Cardiac septum (tissue), 1 donor: ENCODE measurements around the gene SP2. TPM values are rescaled to one million over a fixed set of nuclear protein-coding genes. Genes with fewer than 3 reads are reported as not detected.
A peak's percentile ranks its signal among the peaks of the same experiment; 100 is the strongest.
"Not testable (repeated sequence)": the region's sequence is repeated elsewhere in the genome, so short reads cannot be mapped to it uniquely, and the experiment has no call there.

ENCODE experiments used
- DNase-seq: peaks from one replicate; pipeline ENCODE4 v3.0.0-alpha.2; 2020; ENCODE audit warnings: low spot score
- intact Hi-C: fragments of 100-400 bp; cut with DNase I; formaldehyde crosslinking; loops from one replicate; pipeline ENCODE4 v1.14.0; 2022
- total RNA-seq: library from RNA; stranded (reverse); fragmentation: NEBNext Ultra II Directional; extraction: Animal tissue kit (Norgen Biotek cat#: 25700); gene quantifications from one replicate; pipeline ENCODE4 v1.2.1, GENCODE V29; 2021
- donor health status: DM: no; HTN: no; CAD: no.

Gene SP2
- total RNA-seq, 1 donor from 2014 or later = 16.3 TPM

- intact Hi-C loops = no loop called here
- no peak for DNase-seq
Measured at GRCh38 chr17:47914306-47914948, 18.4 kb downstream of the SP2 start.

DNA sequence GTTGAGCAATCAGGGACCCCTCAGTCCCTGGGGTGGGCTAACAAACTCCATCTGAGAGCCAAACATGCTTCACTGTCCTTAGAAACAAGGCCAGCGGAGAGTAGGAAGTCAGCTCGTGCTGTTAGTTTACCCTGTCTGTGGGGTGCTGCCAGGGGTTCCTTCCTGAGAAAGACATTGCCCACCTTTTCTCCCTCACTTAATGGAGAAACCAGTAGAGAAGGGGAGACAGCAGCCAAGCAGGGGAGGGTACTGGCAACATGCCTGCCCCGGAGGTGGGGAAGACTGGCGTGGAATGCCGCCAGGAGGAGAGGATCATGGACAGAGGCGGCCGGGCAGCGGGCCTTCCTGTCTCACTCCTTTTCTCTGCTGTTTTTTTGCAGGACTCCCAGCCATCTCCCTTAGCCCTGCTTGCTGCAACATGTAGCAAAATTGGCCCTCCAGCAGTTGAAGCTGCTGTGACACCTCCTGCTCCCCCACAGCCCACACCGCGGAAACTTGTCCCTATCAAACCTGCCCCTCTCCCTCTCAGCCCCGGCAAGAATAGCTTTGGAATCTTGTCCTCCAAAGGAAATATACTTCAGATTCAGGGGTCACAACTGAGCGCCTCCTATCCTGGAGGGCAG is 19.9 kb downstream of the SP2 start:
- DNase-seq = no peak
- intact Hi-C loops = no loop called here

GRCh38 chr17:47916489-47917208 is 20.6 kb downstream of the SP2 start:
- no peak for DNase-seq
- intact Hi-C loops = no loop called here

DNA sequence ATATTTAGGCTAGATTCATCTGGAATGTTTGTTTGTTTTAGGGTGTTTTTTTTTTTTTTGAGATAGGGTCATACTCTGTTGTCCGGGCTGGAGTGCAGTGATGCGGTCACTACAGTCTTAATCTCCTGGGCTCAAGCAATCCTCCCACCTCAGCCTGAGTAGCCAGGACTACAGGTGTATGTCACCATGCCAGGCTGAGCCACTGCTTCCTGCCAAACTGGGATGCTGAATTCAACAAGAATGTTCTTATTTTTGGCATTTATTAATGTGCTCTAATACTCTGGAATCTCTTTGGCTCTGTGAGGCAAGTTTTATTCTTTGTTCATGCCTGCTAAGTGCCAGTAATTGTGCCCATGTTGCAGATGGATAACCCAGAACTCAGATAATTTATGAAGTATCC is 21.5 kb downstream of the SP2 start:
- intact Hi-C loops = no loop called here
- DNase-seq = no peak

GRCh38 chr17:47918006-47918405 is 22.0 kb downstream of the SP2 start:
- intact Hi-C loops = no loop called here

DNA sequence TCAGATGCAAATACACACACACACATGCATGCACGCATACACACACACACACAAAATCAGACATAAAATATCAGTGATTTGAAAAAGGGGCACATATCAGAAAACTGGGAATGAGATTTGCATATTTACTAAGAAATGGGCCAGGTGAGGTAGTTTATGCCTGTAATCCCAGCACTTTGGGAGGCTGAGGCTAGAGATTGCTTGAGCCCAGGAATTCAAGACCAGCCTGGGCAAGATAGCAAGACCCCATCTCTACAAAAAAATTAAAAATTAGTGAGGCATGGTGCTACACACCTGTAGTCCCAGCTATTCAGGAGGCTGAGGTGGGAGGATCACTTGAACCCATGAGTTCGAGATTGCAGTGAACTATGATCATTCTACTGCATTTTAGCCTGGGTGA is 23.0 kb downstream of the SP2 start:
- no peak for DNase-seq
- intact Hi-C loops = no loop called here

More at GRCh38 chr17:47918006-47918405, 22.0 kb downstream of the SP2 start:
- DNase-seq = no peak

- DNase-seq, intact Hi-C loops: not testable (repeated sequence)
Measured at GRCh38 chr17:47919889-47920288, 23.9 kb downstream of the SP2 start.

- intact Hi-C loops = no loop called here
- no peak for DNase-seq
Measured at GRCh38 chr17:47924785-47925677, 29.0 kb downstream of the SP2 start.

DNA sequence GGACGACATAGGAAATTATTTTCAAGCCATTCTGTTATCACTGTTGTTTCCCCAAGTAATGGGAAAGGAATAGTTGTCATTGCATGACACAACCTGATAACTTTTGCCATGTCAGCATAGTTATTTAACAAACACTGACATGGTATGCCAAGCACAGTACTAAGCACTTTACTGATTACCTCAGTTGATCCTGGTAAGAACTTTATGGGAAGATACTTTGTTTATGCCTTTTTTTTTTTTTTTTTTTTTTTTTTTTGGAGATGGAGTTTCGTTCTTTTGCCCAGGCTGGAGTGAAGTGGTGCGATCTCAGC is 29.6 kb downstream of the SP2 start:
- intact Hi-C loops = no loop called here
- no peak for DNase-seq

DNA sequence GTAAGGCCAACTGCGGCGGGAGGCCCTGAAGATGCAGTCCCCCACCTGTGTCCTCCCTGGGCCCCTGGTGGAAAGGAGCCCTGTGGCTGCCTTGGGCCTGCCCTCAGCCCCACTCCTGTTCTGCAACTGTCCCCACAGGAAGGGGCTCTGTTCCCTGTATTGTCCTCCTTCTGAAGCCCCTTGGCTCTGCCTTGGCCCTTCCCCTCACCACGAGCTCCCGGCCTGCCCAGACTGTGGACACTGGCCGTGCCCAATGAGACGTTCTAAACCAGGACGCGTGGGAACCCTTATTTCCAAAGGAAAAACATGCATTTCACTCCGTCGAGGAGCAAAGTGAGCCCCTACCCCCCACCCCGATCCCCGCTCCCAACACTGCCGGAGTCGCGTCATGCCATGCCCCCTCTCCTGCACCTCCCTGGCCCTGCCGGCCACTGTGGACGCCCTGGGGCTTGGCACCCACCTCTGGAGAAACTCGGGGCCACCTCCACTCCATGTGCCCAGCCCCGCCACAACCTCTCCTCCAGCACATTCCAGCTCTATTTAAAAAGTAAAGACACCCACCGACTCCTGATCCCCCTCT is 31.9 kb downstream of the SP2 start:
- no peak for DNase-seq
- intact Hi-C loops = no loop called here

- DNase-seq = no peak
- intact Hi-C loops = no loop called here
Measured at GRCh38 chr17:47928415-47928814, 32.4 kb downstream of the SP2 start.

DNA sequence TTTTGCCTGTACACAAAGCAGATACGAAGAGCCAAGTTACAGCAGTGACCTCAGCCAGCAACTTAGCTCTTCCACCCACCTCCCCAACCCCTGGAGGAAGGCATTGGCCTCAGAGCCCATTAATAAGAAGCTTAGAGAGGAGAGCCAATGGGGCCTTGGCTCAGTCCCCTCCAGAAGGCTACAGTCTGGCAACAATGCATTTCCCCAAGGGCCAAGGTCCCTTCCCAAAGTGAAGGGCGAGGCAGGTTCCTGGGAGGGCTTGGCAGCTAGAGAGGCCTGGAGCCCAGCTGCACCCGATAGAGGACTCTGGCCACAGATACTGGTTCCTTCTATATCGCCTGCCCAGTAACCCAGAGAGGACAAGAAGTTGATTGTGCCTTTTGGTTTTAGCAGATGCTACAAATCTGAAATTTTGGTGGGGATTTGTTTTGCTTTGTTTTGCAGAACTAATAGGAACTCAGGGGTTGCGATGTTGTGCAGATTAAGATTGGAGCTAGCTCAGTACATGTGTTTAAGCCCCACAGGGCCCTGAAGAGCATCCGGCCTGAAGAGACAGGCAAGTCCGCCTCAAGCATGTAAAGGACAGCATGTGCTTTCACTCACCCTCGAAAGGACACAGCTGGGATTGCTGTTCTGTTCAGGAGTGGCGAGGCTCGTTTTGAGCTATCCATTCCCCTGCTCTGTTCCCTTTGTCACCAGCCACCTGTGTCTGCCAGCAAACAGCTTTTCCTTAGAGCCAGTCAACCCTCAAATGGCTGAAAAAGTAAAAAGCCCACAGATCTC is 33.4 kb downstream of the SP2 start:
- intact Hi-C loops = no loop called here
- no peak for DNase-seq

- intact Hi-C loops = no loop called here
- DNase-seq = no peak
Measured at GRCh38 chr17:47931848-47932247, 35.8 kb downstream of the SP2 start.

DNA sequence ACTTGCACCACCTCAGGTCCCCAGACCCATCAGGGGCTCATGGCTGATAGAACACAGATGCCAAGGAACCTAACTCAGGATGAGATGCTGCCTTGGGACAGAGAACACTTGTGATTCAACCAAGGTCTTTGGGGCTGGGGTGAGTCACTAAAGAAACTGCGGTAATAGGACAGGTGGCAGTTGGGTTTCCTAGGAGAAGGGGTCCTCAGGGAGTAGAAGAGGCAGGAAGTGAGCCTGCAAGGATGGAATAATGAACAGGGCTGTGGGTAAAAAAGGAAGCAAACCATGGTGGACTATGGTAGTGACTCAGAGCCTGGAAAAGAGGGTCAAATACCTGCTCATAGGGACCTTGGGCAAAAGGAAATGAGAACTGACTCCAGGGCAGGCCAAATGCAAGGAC is 38.8 kb downstream of the SP2 start:
- intact Hi-C loops = no loop called here
- DNase-seq = no peak

DNA sequence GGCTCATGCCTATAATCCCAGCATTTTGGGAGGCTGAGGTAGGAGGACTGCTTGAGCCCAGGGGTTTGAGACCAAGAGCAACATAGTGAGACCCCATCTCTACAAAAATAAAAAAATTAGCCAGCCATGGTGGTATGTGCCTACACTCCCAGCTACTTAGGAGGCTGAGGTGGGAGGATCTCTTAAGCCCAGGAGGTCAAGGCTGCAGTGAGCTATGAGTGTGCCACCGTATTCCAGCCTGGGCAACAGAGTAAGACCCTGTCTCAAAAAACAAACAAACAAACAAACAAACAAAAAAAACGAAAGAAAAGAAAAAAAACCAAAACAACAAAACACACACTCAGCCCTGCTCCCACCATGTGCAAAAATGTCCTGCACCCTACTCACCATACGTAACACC is 39.4 kb downstream of the SP2 start:
- intact Hi-C loops, DNase-seq: not testable (repeated sequence)

DNA sequence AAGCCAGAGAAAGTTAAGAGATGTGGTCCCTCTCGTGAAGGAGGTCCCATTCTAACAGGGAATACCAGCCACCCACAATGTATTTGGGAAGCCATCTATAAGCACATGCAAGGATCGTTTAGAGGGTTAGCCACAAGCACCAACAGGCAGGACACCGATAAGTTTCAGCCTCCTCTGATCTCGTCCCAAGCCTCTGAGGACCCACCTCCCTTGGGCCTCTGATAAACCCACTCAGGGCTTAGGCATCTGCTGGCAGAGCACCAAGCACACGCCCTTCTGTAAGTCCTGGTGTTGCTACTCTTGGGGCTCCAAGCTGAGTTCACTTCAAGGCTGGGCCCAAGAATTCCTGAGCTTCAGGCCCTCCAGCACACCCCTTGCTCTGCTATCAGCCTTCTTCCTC is 39.9 kb downstream of the SP2 start:
- DNase-seq = no peak
- intact Hi-C loops = no loop called here

DNA sequence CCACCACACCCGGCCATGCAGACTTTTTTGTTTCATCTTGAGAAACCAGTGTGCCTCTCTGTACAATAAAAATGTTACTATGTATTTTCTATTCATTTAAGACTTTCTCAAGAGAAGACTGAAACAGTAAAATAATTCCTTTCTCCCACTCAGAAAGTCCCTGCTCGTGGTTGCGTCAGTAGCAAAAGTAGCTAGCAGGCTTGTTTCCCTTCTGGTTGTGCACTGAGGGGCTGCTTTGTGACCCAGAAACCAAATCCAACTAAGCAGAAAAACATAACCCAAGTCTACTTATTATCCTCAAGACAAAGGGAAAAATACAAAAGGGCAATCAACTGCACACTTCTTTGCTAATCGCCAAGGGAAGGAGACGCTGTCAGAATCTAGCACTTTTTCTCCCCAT is 41.9 kb downstream of the SP2 start:
- no peak for DNase-seq
- intact Hi-C loops = no loop called here

- peak; percentile 97 for DNase-seq
- intact Hi-C loops = loop anchor here (1.0 kb wide), 1 partner anchor 46 kb away; no protein-coding TSS in a partner anchor
Measured at GRCh38 chr17:47941246-47942095, 45.4 kb downstream of the SP2 start, which contains the start of gene PNPO. TSS of gene PNPO (plus strand) at chr17:47941571. CDS start at chr17:47941676, 105 bp downstream.
